Thyroid gland (tissue), 4 donors: ENCODE results near the gene LENG1. TPM values are rescaled to one million over a fixed set of nuclear protein-coding genes. Genes with fewer than 3 reads are reported as not detected.

Experiments used
- DNase-seq, 2 donors: peaks; one replicate each; pipeline ENCODE4 v3.0.0-alpha.2; 2019
- H3K27ac ChIP-seq, 3 donors: fragments of 200-600 bp; sonication (generic); 1 replicate in 2 of 3; 2 replicates in 1 of 3; pipeline ENCODE4 v1.5.1; 2016 to 2019; ENCODE audit warnings: mild to moderate bottlenecking in 1 of 3, moderate library complexity in 1 of 3
- H3K27me3 ChIP-seq: fragments of 200-600 bp; sonication (generic); one replicate; pipeline ENCODE4 v1.5.1; 2019
- H3K36me3 ChIP-seq, 2 donors: fragments of 200-600 bp; sonication (generic); one replicate each; pipeline ENCODE4 v1.5.1; 2016 to 2019
- H3K4me1 ChIP-seq, 2 donors: fragments of 200-600 bp; sonication (generic); one replicate each; pipeline ENCODE4 v1.5.1; 2017 to 2019
- H3K4me3 ChIP-seq, 3 donors: fragments of 200-600 bp; sonication (generic); replicated peaks in 1 of 3; 1 replicate in 2 of 3; 2 replicates in 1 of 3; pipeline ENCODE4 v1.5.1; 2016; ENCODE audit warnings: mild to moderate bottlenecking in 1 of 3
- H3K9me3 ChIP-seq: fragments of 200-600 bp; sonication (generic); one replicate; pipeline ENCODE4 v1.5.1; 2017
- CTCF ChIP-seq, 6 experiments: fragments of 200-600 bp in 3 of 6; fragments of 450-650 bp in 3 of 6; sonication (generic) in 3 of 6; IDR thresholded peaks; one replicate each; pipeline ENCODE4 v1.5.1; 2016 to 2019; ENCODE audit warnings: antibody characterized with exemption in 6 of 6, mild to moderate bottlenecking in 2 of 6, inconsistent platforms in 1 of 6, moderate library complexity in 1 of 6
- POLR2A ChIP-seq, 2 donors: fragments of 450-650 bp; IDR thresholded peaks; one replicate each; pipeline ENCODE4 v1.6.1; 2017; ENCODE audit warnings: antibody characterized with exemption in 2 of 2, mild to moderate bottlenecking in 2 of 2, moderate library complexity in 1 of 2
- WGBS, 2 donors: methylation state at CpG; one replicate each; pipeline ENCODE4 v1.1.5; 2017; 5-methylcytosine and 5-hydroxymethylcytosine counted together
- intact Hi-C: fragments of 100-400 bp; cut with DNase I; formaldehyde crosslinking; loops from one replicate; pipeline ENCODE4 v1.15.1; 2023
- total RNA-seq, 4 donors: library from RNA; depleted of rRNA; stranded (reverse); fragments of >200 nt; gene quantifications; one replicate each; pipeline ENCODE4 v1.2.3, GENCODE V29; 2016

LENG1 gene
- total RNA-seq, 4 donors from 2014 or later, result 6.3 to 14.5 (median 8.2) TPM

GRCh38 chr19:54156490-54156889, 3.0 kb downstream of the LENG1 start:
- peaks cover 24% of the 10 kb centered on the region in 2 donors for H3K4me1 ChIP-seq
- no peaks in the 10 kb centered on the region for H3K27me3 ChIP-seq
- no peak overlapping the region for H3K4me3 ChIP-seq
- H3K9me3 ChIP-seq, result no peaks in the 10 kb centered on the region
- peaks cover 61 to 62% of the 10 kb centered on the region in 2 donors for H3K36me3 ChIP-seq
- intact Hi-C loops, result no loop called here
- no peak for DNase-seq
- 77 to 82% methylated on average over 10 to 11 of the region's 11 CpGs for WGBS, 2 donors
- no peak for TF ChIP-seq CTCF (IDR thresholded peaks at IDR 0.05)
- no peak for TF ChIP-seq POLR2A (IDR thresholded peaks at IDR 0.05)
- H3K27ac ChIP-seq, result no peak overlapping the region

GRCh38 chr19:54155694-54156093, 3.8 kb downstream of the LENG1 start:
- H3K27ac ChIP-seq, result no peak overlapping the region
- peaks cover 16% of the 10 kb centered on the region in 2 donors for H3K4me1 ChIP-seq
- H3K36me3 ChIP-seq, result peaks cover 62 to 64% of the 10 kb centered on the region in 2 donors
- intact Hi-C loops, result no loop called here
- 62 to 76% methylated on average over 8 to 18 of the region's 19 CpGs for WGBS, 2 donors
- no peaks in the 10 kb centered on the region for H3K9me3 ChIP-seq
- TF ChIP-seq POLR2A (IDR thresholded peaks at IDR 0.05) (peak in 1 of 2 donors; percentile 14), CTCF (IDR thresholded peaks at IDR 0.05) (no peak)
- DNase-seq, result no peak
- H3K4me3 ChIP-seq, result no peak overlapping the region
- H3K27me3 ChIP-seq, result no peaks in the 10 kb centered on the region

GRCh38 chr19:54154603-54155345, 4.7 kb downstream of the LENG1 start:
- Histone ChIP-seq H3K36me3 (peaks cover 69 to 74% of the 10 kb centered on the region in 2 donors), H3K4me3 (no peak overlapping the region), H3K27ac (no peak overlapping the region), H3K4me1 (peaks cover 10% of the 10 kb centered on the region in 2 donors), H3K9me3 (no peaks in the 10 kb centered on the region), H3K27me3 (no peaks in the 10 kb centered on the region)
- 74 to 78% methylated on average over 18 of the region's 18 CpGs for WGBS, 2 donors
- intact Hi-C loops, result no loop called here
- no peak for DNase-seq
- TF ChIP-seq CTCF (IDR thresholded peaks at IDR 0.05), result no peak
- TF ChIP-seq POLR2A (IDR thresholded peaks at IDR 0.05), result no peak

GRCh38 chr19:54153731-54154326, 5.7 kb downstream of the LENG1 start:
- no peak for DNase-seq
- no peak overlapping the region for H3K4me3 ChIP-seq
- H3K36me3 ChIP-seq, result peaks cover 79 to 83% of the 10 kb centered on the region in 2 donors
- 83 to 95% methylated on average over 9 to 10 of the region's 10 CpGs for WGBS, 2 donors
- no peaks in the 10 kb centered on the region for H3K27me3 ChIP-seq
- H3K4me1 ChIP-seq, result peaks cover 7 to 8% of the 10 kb centered on the region in 2 donors
- H3K9me3 ChIP-seq, result no peaks in the 10 kb centered on the region
- TF ChIP-seq POLR2A (IDR thresholded peaks at IDR 0.05), result no peak
- no peak overlapping the region for H3K27ac ChIP-seq
- intact Hi-C loops, result no loop called here

- 84 to 92% methylated on average over 24 to 25 of the region's 25 CpGs for WGBS, 2 donors
- Histone ChIP-seq H3K4me1 (no peaks in the 10 kb centered on the region), H3K4me3 (no peak overlapping the region), H3K9me3 (no peaks in the 10 kb centered on the region), H3K27me3 (no peaks in the 10 kb centered on the region), H3K27ac (no peak overlapping the region), H3K36me3 (peaks cover 84 to 91% of the 10 kb centered on the region in 2 donors)
- intact Hi-C loops, result no loop called here
- TF ChIP-seq CTCF (IDR thresholded peaks at IDR 0.05) (no peak), POLR2A (IDR thresholded peaks at IDR 0.05) (no peak)
- DNase-seq, result no peak
These were observed 6.5 kb downstream of the LENG1 start for GRCh38 chr19:54152878-54153524.
